Nephron (organoid): Measurements from ENCODE around the gene ICE1.

Experiments
- H3K27ac Mint-ChIP-seq, 3 experiments: 2 replicates each; pipeline ENCODE4 v1.8.0; 2020; ENCODE audit warnings: mixed read lengths in 3 of 3, mild to moderate bottlenecking in 2 of 3, moderate library complexity in 1 of 3
- H3K27me3 Mint-ChIP-seq: 2 replicates; pipeline ENCODE4 v1.8.0; 2021; ENCODE audit warnings: low read depth, mild to moderate bottlenecking, moderate library complexity, mixed read lengths
- H3K36me3 Mint-ChIP-seq: 2 replicates; pipeline ENCODE4 v1.8.0; 2020; ENCODE audit warnings: low read depth, mixed read lengths
- H3K4me1 Mint-ChIP-seq: 2 replicates; pipeline ENCODE4 v1.8.0; 2020; ENCODE audit warnings: mixed read lengths
- H3K4me3 Mint-ChIP-seq, 3 experiments: 2 replicates each; pipeline ENCODE4 v1.8.0; 2020; ENCODE audit warnings: mild to moderate bottlenecking in 3 of 3, mixed read lengths in 3 of 3, moderate library complexity in 2 of 3
- H3K9me3 Mint-ChIP-seq: 2 replicates; pipeline ENCODE4 v1.8.0; 2020; ENCODE audit warnings: mixed read lengths
- CTCF ChIP-seq, 3 experiments: fragments of 200-600 bp; sonication (generic); IDR thresholded peaks; one replicate each; pipeline ENCODE4 v1.5.0; 2021; ENCODE audit warnings: antibody characterized with exemption in 3 of 3; ENCODE audit not compliant: unreplicated experiment in 3 of 3

The ICE1 gene

GRCh38 chr5:5378531-5378930, 43.9 kb upstream of the ICE1 start:
- H3K4me3 Mint-ChIP-seq, result no peak overlapping the region
- peaks cover 14% of the 10 kb centered on the region for H3K9me3 Mint-ChIP-seq
- peaks cover 25% of the 10 kb centered on the region for H3K4me1 Mint-ChIP-seq
- TF ChIP-seq CTCF (IDR thresholded peaks at IDR 0.05; ENCODE audit: unreplicated experiment in 3 of 3), result no peak
- no peak overlapping the region for H3K27ac Mint-ChIP-seq
- H3K36me3 Mint-ChIP-seq, result no peaks in the 10 kb centered on the region
- no peaks in the 10 kb centered on the region for H3K27me3 Mint-ChIP-seq

GRCh38 chr5:5380298-5380697, 42.2 kb upstream of the ICE1 start:
- Mint-ChIP-seq H3K4me1 (peaks cover 23% of the 10 kb centered on the region), H3K27ac (peak overlapping the region in 1 of 3 experiments; percentile 48), H3K9me3 (peaks cover 14% of the 10 kb centered on the region), H3K36me3 (no peaks in the 10 kb centered on the region), H3K4me3 (no peak overlapping the region), H3K27me3 (peaks cover 11% of the 10 kb centered on the region)
- no peak for TF ChIP-seq CTCF (IDR thresholded peaks at IDR 0.05; ENCODE audit: unreplicated experiment in 3 of 3)

GRCh38 chr5:5381310-5381913, 41.1 kb upstream of the ICE1 start:
- H3K9me3 Mint-ChIP-seq, result peaks cover 10% of the 10 kb centered on the region
- no peak for TF ChIP-seq CTCF (IDR thresholded peaks at IDR 0.05; ENCODE audit: unreplicated experiment in 3 of 3)
- peaks cover 23% of the 10 kb centered on the region for H3K4me1 Mint-ChIP-seq
- H3K27me3 Mint-ChIP-seq, result peaks cover 11% of the 10 kb centered on the region
- H3K4me3 Mint-ChIP-seq, result no peak overlapping the region
- no peaks in the 10 kb centered on the region for H3K36me3 Mint-ChIP-seq
- peak overlapping the region in 2 of 3 experiments; percentile 53 to 76 for H3K27ac Mint-ChIP-seq

GRCh38 chr5:5383461-5383860, 39.0 kb upstream of the ICE1 start:
- H3K9me3 Mint-ChIP-seq, result peaks cover 3% of the 10 kb centered on the region
- H3K27ac Mint-ChIP-seq, result no peak overlapping the region
- no peaks in the 10 kb centered on the region for H3K36me3 Mint-ChIP-seq
- H3K4me1 Mint-ChIP-seq, result peaks cover 34% of the 10 kb centered on the region
- no peak for TF ChIP-seq CTCF (IDR thresholded peaks at IDR 0.05; ENCODE audit: unreplicated experiment in 3 of 3)
- H3K27me3 Mint-ChIP-seq, result peaks cover 11% of the 10 kb centered on the region
- no peak overlapping the region for H3K4me3 Mint-ChIP-seq

GRCh38 chr5:5384660-5385330, 37.7 kb upstream of the ICE1 start:
- H3K27me3 Mint-ChIP-seq, result peaks cover 11% of the 10 kb centered on the region
- no peak overlapping the region for H3K4me3 Mint-ChIP-seq
- TF ChIP-seq CTCF (IDR thresholded peaks at IDR 0.05; ENCODE audit: unreplicated experiment in 3 of 3), result no peak
- H3K9me3 Mint-ChIP-seq, result no peaks in the 10 kb centered on the region
- no peak overlapping the region for H3K27ac Mint-ChIP-seq
- peaks cover 39% of the 10 kb centered on the region for H3K4me1 Mint-ChIP-seq
- H3K36me3 Mint-ChIP-seq, result no peaks in the 10 kb centered on the region

- peaks cover 11% of the 10 kb centered on the region for H3K27me3 Mint-ChIP-seq
- H3K36me3 Mint-ChIP-seq, result no peaks in the 10 kb centered on the region
- no peak overlapping the region for H3K27ac Mint-ChIP-seq
- no peak overlapping the region for H3K4me3 Mint-ChIP-seq
- H3K4me1 Mint-ChIP-seq, result peaks cover 38% of the 10 kb centered on the region
- no peaks in the 10 kb centered on the region for H3K9me3 Mint-ChIP-seq
- no peak for TF ChIP-seq CTCF (IDR thresholded peaks at IDR 0.05; ENCODE audit: unreplicated experiment in 3 of 3)
Measured at GRCh38 chr5:5385331-5385662, 37.2 kb upstream of the ICE1 start.
